Right lobe of liver (tissue), 4 donors: ENCODE data around the gene COMP.

ENCODE experiments used
- CTCF ChIP-seq, 4 donors: fragments of 200-600 bp in 3 of 4; fragments of 450-650 bp in 1 of 4; IDR thresholded peaks; one replicate each; pipeline versions ENCODE4 v1.5.1 to v1.8.0; 2016 to 2022; ENCODE audit warnings: antibody characterized with exemption in 4 of 4, mild to moderate bottlenecking in 2 of 4
- POLR2A ChIP-seq: fragments of 450-650 bp; IDR thresholded peaks from one replicate; pipeline ENCODE4 v1.6.1; 2017; ENCODE audit warnings: antibody characterized with exemption, mild to moderate bottlenecking
- donor health status: DM: no; HTN: no; CAD: no.
- donor health status: DM: no; HTN: no; CAD: no.
- donor health status: DM: no; HTN: yes; CAD: no.

- TF ChIP-seq CTCF (IDR thresholded peaks at IDR 0.05), result no peak
- no peak for TF ChIP-seq POLR2A
Observed at GRCh38 chr19:18778826-18779495, 12.1 kb downstream of the COMP start.
